SK-MEL-5 (cell line): ENCODE measurements around the gene ZNF830. TPM values are rescaled to one million over a fixed set of nuclear protein-coding genes. Genes with fewer than 3 reads are reported as not detected.

Source experiments
- total RNA-seq: library from RNA; depleted of rRNA; stranded (reverse); fragments of >200 nt; shearing (Covaris generic); gene quantifications from 2 replicates; pipeline ENCODE4 v1.2.3, GENCODE V29; 2014; rRNA removed

ZNF830 gene
- total RNA-seq, 1 experiment from 2014 or later = 11.4 TPM

Other genes with a start within 250 kb of the ZNF830 start
- 0.96 and 1.4 TPM in 2 replicates for gene CCT6B, start 80 bp upstream of the ZNF830 start, total RNA-seq
- gene LIG3, start 19.0 kb downstream of the ZNF830 start, total RNA-seq = 38.0 and 46.5 TPM in 2 replicates
- gene RFFL, start 102.2 kb downstream of the ZNF830 start, total RNA-seq = 9.7 and 11.2 TPM in 2 replicates
- 5.5 and 8.2 TPM in 2 replicates for gene RAD51D, start 158.3 kb downstream of the ZNF830 start, total RNA-seq
- gene FNDC8, start 160.1 kb downstream of the ZNF830 start, total RNA-seq = not detected in 2 replicates
- 27.4 and 33.7 TPM in 2 replicates for gene NLE1, start 180.8 kb downstream of the ZNF830 start, total RNA-seq
- not detected in 2 replicates for gene UNC45B, start 186.3 kb downstream of the ZNF830 start, total RNA-seq
- not detected in 2 replicates for gene SLC35G3, start 232.9 kb downstream of the ZNF830 start, total RNA-seq